Measurements from ENCODE around the gene UBXN10.

Gene UBXN10, protein sequence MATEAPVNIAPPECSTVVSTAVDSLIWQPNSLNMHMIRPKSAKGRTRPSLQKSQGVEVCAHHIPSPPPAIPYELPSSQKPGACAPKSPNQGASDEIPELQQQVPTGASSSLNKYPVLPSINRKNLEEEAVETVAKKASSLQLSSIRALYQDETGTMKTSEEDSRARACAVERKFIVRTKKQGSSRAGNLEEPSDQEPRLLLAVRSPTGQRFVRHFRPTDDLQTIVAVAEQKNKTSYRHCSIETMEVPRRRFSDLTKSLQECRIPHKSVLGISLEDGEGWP

DNA sequence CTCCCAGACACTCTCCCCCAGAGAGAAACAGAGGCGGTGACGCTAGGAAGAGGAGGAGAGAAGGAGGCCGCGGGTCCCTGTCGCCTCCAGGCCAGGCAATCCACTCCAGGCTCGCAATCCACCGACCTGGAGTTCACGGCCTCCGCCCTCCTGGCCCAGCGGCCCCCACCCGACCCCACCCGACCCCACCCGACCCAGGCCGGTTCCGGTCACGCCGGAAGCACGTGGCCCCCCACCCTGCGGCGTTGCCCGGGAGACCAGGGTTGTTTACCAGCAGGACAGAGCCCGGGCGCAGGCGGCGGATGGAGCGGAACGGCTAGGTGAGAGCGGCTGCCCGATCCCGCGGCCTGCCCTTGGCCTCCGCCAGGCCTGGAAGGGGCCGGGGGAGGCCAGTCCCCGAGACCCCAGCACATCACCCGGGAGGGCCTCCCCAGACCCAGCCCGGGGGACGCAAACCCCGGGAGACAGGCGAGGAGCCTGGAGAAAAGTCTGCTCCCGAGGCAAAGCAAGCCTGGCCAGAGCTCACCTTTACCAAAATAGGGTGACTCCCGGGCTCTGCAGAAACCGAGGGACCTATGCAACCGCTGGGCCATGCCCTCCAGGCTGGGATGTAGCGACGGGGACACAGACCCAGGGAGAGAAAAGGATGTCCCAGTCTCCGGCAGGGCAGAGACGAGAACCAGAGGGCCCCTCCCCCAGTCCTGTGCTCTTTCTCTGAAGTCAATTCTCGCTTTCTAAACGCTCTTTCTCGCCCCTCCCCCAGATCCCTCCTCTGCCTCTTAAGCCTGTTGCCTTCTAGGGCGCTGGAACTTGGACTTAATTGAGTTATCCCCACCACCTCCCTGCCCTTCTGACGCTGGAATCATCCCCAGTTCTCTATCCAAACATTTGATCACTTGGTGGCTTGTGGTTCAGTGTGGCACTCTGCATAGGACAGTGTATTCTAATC, at the start of gene UBXN10, which contains the start of gene PLA2G2C:
Gene UBXN10 (plus strand): TSS at position 263 of the 949 bp plus-strand sequence. CDS start 4,466 bp downstream, outside the sequence.
Gene PLA2G2C (minus strand): TSS at position 685 of the 949 bp plus-strand sequence. CDS start 9,155 bp downstream, outside the sequence.
- DNase-seq, result no peak

DNA sequence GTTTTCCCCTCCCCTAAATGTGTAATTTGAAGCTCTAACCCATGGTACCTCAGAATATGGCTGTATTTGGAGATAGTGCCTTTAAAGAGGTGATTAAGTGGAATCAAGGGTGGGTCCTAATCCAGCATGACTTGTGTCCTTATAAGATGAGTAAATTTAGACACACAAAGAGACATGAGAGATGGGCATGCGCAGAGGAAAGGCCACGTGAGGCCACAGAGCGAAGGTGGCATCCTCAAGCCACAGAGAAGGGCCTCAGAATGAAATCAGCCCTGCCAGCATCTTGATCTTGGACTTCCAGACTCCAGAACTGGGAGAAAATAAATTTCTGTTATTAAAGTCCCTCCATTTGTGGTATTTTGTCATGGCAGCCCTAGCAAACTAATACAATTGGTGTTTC, 49.6 kb upstream of the UBXN10 start:
- DNase-seq, result no peak

DNA sequence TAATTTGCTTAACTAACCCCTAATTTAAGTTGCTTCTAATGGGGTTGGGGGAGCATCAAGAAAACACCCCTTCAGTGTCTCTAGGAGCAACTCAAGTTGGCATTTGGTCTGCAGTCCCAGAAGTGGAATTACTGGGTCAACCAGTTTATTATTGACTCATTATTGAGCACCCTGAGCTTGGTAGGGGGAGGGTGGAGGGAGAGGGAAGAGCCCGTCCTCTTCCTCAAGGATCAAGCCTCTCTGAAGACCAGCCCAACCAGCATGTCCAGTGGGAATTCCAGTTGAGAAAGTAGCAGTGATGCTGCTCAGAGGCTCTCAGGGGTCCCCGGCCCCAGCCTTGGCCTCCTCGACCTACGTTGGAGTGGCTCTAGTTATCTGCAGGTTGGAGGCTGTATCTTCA, 48.8 kb upstream of the UBXN10 start:
- no peak for DNase-seq

DNA sequence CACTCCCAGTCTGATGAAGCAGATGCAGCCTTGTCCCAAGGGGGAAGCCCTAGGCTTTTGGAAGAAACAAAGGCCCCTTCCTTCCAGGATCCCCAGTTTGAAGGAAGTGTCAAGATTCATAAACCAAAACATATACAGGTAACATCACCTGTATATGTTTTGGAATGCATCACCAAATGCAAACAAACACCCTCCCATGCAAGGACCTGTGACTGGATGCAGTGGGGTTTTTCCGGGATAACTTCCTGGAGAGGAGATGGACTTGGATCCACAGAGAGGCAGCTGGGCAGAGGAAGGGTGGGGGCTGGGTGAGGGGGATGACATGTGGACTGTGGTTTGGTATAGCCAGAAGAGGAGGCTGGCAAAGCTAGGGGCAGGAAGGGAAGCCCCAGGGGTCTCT, 48.3 kb upstream of the UBXN10 start:
- DNase-seq, result no peak

DNA sequence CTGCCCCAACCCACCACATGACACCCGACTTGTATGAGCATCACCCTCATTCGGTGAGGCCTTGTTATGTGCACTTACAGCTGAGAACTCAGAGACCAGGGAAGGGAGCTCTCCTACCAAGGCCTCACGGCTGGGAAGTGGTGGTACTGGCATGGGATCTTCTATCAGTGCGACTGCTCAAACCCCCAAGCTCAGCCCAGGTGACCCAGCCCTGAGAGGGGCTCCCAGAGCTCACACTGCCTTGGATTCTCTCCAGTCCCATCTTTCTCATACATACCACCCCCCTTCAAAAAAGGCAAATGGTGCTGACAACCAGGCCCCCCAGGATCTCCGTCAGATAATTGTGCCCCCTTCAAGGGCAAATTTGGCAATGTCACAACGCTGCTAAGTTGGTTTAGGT, 47.5 kb upstream of the UBXN10 start:
- no peak for DNase-seq

DNA sequence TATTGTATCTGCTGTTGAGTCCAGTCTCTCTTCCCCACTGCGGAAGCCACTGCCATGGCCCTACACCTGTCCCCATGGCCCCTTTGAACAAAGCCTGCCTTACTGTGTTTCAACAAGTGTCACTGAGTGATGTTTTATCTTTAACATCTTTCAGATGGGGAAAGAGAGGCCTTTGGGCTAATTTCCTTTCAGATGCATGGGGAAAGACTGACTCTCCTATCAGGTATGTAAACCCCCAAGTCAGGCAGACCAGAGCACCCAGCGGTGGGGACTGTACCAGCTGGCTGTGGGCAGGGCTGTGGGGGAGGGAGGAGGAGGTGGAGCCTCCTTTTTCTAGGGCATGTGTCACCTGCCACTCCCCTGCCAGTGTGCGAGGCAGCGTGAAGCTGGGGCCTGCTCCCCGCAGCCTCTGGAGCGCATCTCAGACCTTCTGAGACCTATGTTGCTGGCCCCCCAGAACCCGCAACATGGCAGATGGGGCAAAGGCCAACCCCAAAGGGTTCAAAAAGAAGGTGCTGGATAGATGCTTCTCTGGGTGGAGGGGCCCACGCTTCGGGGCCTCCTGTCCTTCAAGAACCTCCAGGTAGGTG, 46.8 kb upstream of the UBXN10 start, which contains the start of gene PLA2G2F:
Gene PLA2G2F (plus strand): TSS at position 363 of the 590 bp plus-strand sequence. CDS start 105 bp downstream, at position 468.
- DNase-seq, result no peak

- DNase-seq, result no peak
These were observed 45.9 kb upstream of the UBXN10 start for GRCh38 chr1:20139776-20140612.

GRCh38 chr1:20141001-20141400, 44.9 kb upstream of the UBXN10 start:
- DNase-seq, result no peak

GRCh38 chr1:20141466-20141865, 44.4 kb upstream of the UBXN10 start:
- no peak for DNase-seq

DNA sequence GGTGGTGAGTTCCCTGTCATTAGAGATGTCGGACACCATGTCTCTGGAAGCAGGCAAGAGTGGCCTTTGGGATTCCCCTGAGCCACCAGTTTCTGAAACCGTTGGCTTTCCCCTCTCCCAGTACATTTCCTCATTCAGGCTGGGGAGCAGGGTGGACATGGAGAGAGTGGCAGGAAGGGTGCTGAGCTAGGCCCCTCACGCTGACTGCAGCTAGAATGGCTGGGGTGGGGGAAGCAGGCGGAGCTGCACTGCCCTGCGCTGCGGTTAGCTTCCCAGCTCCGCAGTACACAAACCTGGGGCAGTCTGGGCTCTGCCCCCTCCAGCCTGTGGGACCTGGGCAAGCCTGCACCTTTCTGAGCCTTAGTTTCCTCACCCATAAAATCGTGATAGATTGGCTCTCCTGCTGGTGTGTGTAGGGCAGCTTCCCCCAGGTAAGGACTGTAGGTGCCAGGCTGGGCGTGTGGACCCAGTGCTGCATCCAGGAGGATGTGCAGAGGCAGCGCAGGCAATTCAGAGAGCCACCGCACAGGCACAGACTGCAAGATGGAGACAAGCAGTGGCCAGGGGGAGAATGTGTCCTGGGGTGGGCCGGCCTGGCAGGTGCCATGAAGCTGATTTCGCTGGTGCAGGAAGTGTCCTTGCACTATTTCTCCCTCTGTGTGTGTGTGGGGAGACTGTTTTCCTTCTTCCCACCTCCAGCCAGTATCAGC, 43.7 kb upstream of the UBXN10 start:
- no peak for DNase-seq

GRCh38 chr1:20143318-20143717, 42.6 kb upstream of the UBXN10 start:
- DNase-seq, result no peak

- DNase-seq, result no peak
These were observed 41.9 kb upstream of the UBXN10 start for GRCh38 chr1:20143734-20144565.

GRCh38 chr1:20147846-20148570, 37.9 kb upstream of the UBXN10 start:
- no peak for DNase-seq

DNA sequence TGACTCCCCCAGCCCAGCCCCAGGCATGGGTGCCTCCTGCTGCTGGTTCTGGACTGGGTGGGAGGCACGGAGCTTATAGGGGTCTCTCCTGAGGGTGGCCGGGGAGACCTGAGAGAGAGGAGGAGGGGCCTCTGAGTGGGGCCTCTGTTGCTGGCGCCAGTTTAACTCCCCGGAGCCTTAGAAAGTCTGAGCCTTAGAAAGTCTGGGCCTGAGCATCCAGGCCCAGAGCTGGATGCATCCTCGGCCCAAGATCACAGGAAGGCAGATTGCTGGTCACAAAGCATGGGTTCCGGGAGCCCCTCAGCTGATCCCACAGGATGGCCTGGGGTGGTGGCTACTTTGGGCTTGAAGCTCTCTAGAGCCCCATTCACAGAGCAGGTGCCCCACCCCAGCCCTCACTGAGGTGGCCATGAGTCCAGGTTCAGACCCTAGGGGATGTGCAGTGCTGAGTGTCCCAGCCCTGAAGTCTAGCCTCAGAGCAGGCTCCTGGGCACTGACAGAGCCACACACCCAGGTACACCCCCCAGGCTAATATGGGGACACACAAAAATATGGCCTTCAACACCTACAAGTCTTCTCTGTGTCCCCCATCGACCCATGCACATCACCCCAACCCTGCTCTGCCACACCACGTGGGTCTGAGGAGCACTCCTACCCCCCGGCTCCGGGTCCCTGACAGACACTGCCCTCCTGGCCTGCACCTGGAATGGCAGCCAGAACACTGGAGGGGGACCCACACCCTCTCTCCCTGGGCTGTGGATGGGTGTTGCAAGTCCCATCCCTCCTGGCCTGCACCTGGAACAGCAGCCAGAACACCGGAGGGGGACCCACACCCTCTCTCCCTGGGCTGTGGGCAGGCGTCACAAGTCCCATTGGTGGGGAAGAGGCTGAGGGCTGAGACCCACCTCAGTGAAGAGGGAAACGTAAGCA, 37.1 kb upstream of the UBXN10 start:
- DNase-seq, result no peak

DNA sequence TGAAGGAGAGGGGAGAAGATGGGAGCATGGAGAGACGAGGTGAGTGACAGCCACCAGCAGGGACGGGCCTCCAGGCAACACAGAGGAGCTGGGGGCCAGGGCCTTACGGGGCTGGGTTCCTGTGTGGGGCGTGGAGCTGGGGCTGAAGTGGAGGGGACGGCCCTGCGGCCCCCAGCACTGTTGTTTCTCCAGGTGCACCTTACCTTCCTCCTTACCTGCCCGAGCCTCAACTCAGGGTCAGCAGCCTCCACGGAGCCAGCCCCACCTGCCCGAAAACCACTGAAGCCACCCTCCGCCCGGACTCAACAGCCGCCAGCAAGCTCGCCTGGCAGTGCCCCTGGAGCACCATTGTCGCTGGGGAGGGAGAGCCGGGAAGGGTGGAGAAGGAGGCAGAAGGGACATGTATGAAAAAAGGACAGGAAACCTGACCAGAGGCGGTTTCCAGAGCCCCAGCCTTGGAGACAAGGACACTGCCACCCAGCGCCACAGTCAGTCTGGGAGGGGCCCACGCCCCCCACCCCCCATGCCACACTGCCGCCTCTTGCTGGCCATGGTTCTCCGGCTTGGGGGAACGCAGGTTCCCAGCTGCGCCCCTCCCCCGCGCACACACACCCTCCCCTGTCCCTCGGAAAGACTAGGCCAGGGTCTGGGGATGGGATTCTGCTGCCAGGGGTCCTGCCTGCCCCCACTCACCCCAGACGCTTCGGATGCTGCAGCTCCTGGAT, 36.1 kb upstream of the UBXN10 start:
- DNase-seq, result no peak

GRCh38 chr1:20150326-20150705, 35.6 kb upstream of the UBXN10 start:
- no peak for DNase-seq

GRCh38 chr1:20150969-20151368, 34.9 kb upstream of the UBXN10 start:
- no peak for DNase-seq

DNA sequence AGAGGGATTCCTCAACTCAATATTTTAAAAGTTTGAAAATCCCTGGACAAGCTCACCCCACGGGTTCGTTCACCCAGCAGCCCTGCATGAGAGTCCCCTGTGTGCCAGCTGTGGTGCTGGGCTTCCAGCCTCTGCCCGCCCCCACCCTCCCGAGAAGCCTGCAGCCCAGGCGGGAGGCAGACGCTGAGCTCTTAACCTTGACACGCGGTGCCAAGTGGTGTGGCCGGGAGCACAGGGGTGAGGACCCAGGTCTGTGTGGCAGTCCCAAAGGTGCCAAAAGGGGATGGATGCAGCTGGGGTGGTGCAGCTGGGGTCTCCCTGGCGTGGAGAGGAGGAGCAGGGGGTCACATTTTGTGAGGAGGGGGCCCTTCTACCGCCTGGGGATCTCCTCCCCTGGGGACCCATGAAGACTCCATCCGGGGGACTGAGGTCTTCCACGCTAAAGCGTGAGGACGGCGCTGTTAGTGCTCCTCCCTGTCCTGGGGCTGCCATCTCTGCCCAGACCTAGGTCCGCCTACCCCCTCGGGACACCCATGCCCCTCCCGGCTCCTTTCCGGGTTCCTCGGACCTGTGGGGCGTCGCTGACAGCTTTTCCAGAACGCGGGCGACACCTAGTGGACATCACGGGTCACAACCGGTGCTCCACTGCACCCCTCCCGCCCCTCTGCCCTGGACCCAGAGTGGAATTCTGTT, 33.8 kb upstream of the UBXN10 start:
- DNase-seq, result peak; percentile 41 to 60
